K562 (cell line): ENCODE measurements around the gene C2orf81. TPM values are rescaled to one million over a fixed set of nuclear protein-coding genes. Genes with fewer than 3 reads are reported as not detected.

Experiments used
- BCOR ChIP-seq: fragments of 450-650 bp; IDR thresholded peaks from 2 replicates; pipeline ENCODE4 v1.6.1; 2016
- HDAC1 ChIP-seq, 2 experiments: fragments of 450-650 bp; IDR thresholded peaks; 2 replicates each; pipeline ENCODE4 v1.6.1; 2016 to 2017; ENCODE audit warnings: inconsistent platforms in 1 of 2, mild to moderate bottlenecking in 1 of 2, moderate library complexity in 1 of 2
- HIVEP1 ChIP-seq: fragments of 250-450 bp; sonication (Bioruptor Pico); IDR thresholded peaks from 2 replicates; pipeline ENCODE4 v1.4.0; 2020; ENCODE audit warnings: mild to moderate bottlenecking
- MEIS2 ChIP-seq: fragments of 450-650 bp; IDR thresholded peaks from 2 replicates; pipeline ENCODE4 v1.6.1; 2014; ENCODE audit warnings: mild to moderate bottlenecking; ENCODE audit not compliant: partially characterized antibody
- MYBL2 ChIP-seq, 2 experiments: fragments of 450-650 bp in 1 of 2; sonication (generic) in 1 of 2; formaldehyde crosslinking in 1 of 2; IDR thresholded peaks; 2 replicates each; pipeline versions ENCODE4 v1.6.1 to v1.8.1; 2017 to 2022; ENCODE audit warnings: borderline replicate concordance in 1 of 2, inconsistent platforms in 1 of 2, low read depth in 1 of 2, mild to moderate bottlenecking in 1 of 2, missing genetic modification reagents in 1 of 2, moderate library complexity in 1 of 2
- PHF20 ChIP-seq: fragments of 450-650 bp; IDR thresholded peaks from 2 replicates; pipeline ENCODE4 v1.6.1; 2018; ENCODE audit not compliant: partially characterized antibody
- UBTF ChIP-seq, 2 experiments: IDR thresholded peaks; 2 replicates each; pipeline ENCODE4 v1.6.1; 2012; ENCODE audit warnings: improper control_type of control experiment in 2 of 2, low read depth in 2 of 2, low read length in 2 of 2, borderline replicate concordance in 1 of 2
- YBX1 ChIP-seq: fragments of 450-650 bp; IDR thresholded peaks from 2 replicates; pipeline ENCODE4 v1.7.1; 2016; ENCODE audit warnings: mild to moderate bottlenecking
- ZFP91 ChIP-seq: sonication (generic); formaldehyde crosslinking; IDR thresholded peaks from 2 replicates; pipeline ENCODE4 v1.8.0; 2022; ENCODE audit warnings: mild to moderate bottlenecking, missing genetic modification reagents
- ZFPM2 ChIP-seq: fragments of 250-450 bp; sonication (Bioruptor Pico); IDR thresholded peaks from 2 replicates; pipeline ENCODE4 v1.5.1; 2022; ENCODE audit warnings: mild to moderate bottlenecking
- polyA plus RNA-seq, 8 experiments: library from polyadenylated mRNA; depleted of rRNA in 4 of 8; stranded (reverse) in 5 of 8; unstranded in 3 of 8; fragments of >200 nt; fragmentation: Nextera tagmentation in 2 of 8; fragmentation: Illumina TruSeq in 1 of 8; extraction: Ambion mirVana in 2 of 8; extraction: Trizol in 1 of 8; gene quantifications; 2 replicates each; pipeline versions ENCODE4 v1.2.1 to v1.2.3, GENCODE V29; 2011 to 2014; ENCODE audit warnings: inconsistent platforms in 1 of 8, missing spikeins in 1 of 8
- total RNA-seq, 7 experiments: library from RNA; depleted of rRNA in 6 of 7; stranded (reverse); fragments of >200 nt in 6 of 7; fragmentation: Illumina TruSeq in 2 of 7; extraction: Trizol in 2 of 7; gene quantifications; 2 replicates each; pipeline versions ENCODE4 v1.2.1 to v1.2.3, GENCODE V29; 2011 to 2021; ENCODE audit warnings: low replicate concordance in 1 of 7
- TF ChIP-seq, protein P1 (sequence below), 3 experiments: IDR thresholded peaks in 2 of 3; conservative IDR thresholded peaks in 1 of 3; 2 replicates each; pipeline ENCODE4 v1.5.1; 2011 to 2012; ENCODE audit warnings: low read length in 3 of 3, mild to moderate bottlenecking in 3 of 3, control low read depth in 2 of 3, improper control_type of control experiment in 1 of 3, inconsistent platforms in 1 of 3, low read depth in 1 of 3, mixed read lengths in 1 of 3, moderate library complexity in 1 of 3; ENCODE audit not compliant: insufficient read depth in 2 of 3
- TF ChIP-seq, protein P2 (sequence below): sonication (generic); formaldehyde crosslinking; IDR thresholded peaks from 2 replicates; pipeline ENCODE4 v1.8.0; 2022; ENCODE audit warnings: missing genetic modification reagents, mild to moderate bottlenecking, moderate library complexity, borderline replicate concordance
- TF ChIP-seq, protein P3 (sequence below): fragments of 450-650 bp; IDR thresholded peaks from 2 replicates; pipeline ENCODE4 v1.6.1; 2017; ENCODE audit warnings: antibody characterized with exemption
- TF ChIP-seq, protein P4 (sequence below): fragments of 250-450 bp; sonication (Bioruptor Pico); IDR thresholded peaks from 2 replicates; pipeline ENCODE4 v1.8.0; 2021; ENCODE audit warnings: moderate library complexity, mild to moderate bottlenecking, inconsistent platforms

C2orf81 gene
- total and polyA plus RNA-seq, 9 of the 15 experiments (the other 6 are each of a cell fraction or from before 2014, with no cell fraction given), result 0.06 TPM; not detected in 8

- TF ChIP-seq UBTF (IDR thresholded peaks at IDR 0.05; ENCODE audit: borderline replicate concordance in 1 of 2, low read depth in 2 of 2, low read length in 2 of 2), result peak in 1 of 2 experiments; percentile 78; a peak in 1 of 4 replicates
- TF ChIP-seq, protein P1, sequence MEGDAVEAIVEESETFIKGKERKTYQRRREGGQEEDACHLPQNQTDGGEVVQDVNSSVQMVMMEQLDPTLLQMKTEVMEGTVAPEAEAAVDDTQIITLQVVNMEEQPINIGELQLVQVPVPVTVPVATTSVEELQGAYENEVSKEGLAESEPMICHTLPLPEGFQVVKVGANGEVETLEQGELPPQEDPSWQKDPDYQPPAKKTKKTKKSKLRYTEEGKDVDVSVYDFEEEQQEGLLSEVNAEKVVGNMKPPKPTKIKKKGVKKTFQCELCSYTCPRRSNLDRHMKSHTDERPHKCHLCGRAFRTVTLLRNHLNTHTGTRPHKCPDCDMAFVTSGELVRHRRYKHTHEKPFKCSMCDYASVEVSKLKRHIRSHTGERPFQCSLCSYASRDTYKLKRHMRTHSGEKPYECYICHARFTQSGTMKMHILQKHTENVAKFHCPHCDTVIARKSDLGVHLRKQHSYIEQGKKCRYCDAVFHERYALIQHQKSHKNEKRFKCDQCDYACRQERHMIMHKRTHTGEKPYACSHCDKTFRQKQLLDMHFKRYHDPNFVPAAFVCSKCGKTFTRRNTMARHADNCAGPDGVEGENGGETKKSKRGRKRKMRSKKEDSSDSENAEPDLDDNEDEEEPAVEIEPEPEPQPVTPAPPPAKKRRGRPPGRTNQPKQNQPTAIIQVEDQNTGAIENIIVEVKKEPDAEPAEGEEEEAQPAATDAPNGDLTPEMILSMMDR (IDR thresholded peaks at IDR 0.05 in 2 of 3, conservative IDR thresholded peaks at IDR 0.05 in 1 of 3; ENCODE audit: insufficient read depth in 2 of 3, low read depth in 1 of 3, low read length in 3 of 3), result peak; percentile 37 to 51 (median 42); a peak in 4 of 6 replicates
- no peak for TF ChIP-seq MYBL2 (IDR thresholded peaks at IDR 0.05; ENCODE audit: low read depth)
- TF ChIP-seq MYBL2 (CRISPR knock-in tag; IDR thresholded peaks at IDR 0.05; ENCODE audit: borderline replicate concordance), result no peak
- no peak for TF ChIP-seq ZFPM2 (CRISPR knock-in tag)
- TF ChIP-seq, protein P2, sequence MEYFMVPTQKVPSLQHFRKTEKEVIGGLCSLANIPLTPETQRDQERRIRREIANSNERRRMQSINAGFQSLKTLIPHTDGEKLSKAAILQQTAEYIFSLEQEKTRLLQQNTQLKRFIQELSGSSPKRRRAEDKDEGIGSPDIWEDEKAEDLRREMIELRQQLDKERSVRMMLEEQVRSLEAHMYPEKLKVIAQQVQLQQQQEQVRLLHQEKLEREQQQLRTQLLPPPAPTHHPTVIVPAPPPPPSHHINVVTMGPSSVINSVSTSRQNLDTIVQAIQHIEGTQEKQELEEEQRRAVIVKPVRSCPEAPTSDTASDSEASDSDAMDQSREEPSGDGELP, result peak; percentile 92
- TF ChIP-seq BCOR, result 0 out of 2 replicates have a peak, but pooled peaks have one; percentile 7
- TF ChIP-seq PHF20, result peak; percentile 12
- TF ChIP-seq MEIS2, result peak; percentile 6
- no peak for TF ChIP-seq YBX1
- TF ChIP-seq HIVEP1 (CRISPR knock-in tag), result no peak
- peak in 1 of 2 experiments; percentile 46; a peak in 2 of 4 replicates for TF ChIP-seq HDAC1 (IDR thresholded peaks at IDR 0.05)
- no peak for TF ChIP-seq ZFP91 (CRISPR knock-in tag)
- TF ChIP-seq, protein P3, sequence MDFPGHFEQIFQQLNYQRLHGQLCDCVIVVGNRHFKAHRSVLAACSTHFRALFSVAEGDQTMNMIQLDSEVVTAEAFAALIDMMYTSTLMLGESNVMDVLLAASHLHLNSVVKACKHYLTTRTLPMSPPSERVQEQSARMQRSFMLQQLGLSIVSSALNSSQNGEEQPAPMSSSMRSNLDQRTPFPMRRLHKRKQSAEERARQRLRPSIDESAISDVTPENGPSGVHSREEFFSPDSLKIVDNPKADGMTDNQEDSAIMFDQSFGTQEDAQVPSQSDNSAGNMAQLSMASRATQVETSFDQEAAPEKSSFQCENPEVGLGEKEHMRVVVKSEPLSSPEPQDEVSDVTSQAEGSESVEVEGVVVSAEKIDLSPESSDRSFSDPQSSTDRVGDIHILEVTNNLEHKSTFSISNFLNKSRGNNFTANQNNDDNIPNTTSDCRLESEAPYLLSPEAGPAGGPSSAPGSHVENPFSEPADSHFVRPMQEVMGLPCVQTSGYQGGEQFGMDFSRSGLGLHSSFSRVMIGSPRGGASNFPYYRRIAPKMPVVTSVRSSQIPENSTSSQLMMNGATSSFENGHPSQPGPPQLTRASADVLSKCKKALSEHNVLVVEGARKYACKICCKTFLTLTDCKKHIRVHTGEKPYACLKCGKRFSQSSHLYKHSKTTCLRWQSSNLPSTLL, result no peak
- TF ChIP-seq, protein P4, sequence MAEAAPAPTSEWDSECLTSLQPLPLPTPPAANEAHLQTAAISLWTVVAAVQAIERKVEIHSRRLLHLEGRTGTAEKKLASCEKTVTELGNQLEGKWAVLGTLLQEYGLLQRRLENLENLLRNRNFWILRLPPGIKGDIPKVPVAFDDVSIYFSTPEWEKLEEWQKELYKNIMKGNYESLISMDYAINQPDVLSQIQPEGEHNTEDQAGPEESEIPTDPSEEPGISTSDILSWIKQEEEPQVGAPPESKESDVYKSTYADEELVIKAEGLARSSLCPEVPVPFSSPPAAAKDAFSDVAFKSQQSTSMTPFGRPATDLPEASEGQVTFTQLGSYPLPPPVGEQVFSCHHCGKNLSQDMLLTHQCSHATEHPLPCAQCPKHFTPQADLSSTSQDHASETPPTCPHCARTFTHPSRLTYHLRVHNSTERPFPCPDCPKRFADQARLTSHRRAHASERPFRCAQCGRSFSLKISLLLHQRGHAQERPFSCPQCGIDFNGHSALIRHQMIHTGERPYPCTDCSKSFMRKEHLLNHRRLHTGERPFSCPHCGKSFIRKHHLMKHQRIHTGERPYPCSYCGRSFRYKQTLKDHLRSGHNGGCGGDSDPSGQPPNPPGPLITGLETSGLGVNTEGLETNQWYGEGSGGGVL (CRISPR knock-in tag), result no peak
Observed at GRCh38 chr2:74440378-74441169, 19.2 kb upstream of the C2orf81 start (continued).
